Panc1 (cell line): ENCODE results near the gene VPS45. TPM values are rescaled to one million over a fixed set of nuclear protein-coding genes. Genes with fewer than 3 reads are reported as not detected.

Experiments used
- ATAC-seq: fragments of 200-7000 bp; cut with Tn5 transposase; 2 replicates; pipeline ENCODE4 v1.9.1; 2020; ENCODE audit warnings: mild to moderate bottlenecking, moderate library complexity
- BruUV-seq: library from RNA; stranded (reverse); fragments of 400-500 nt; replicated peaks from 2 replicates; lab custom pipeline; 2021; lab: Mats Ljungman, UMichigan
- CTCF ChIA-PET: fragments of 300-600 bp; sonication (Branson Sonifier 250); formaldehyde crosslinking; loops from one replicate; lab custom pipeline; 2022; ENCODE audit warnings: antibody characterized with exemption; lab: Charles Lee
- POLR2A ChIA-PET: fragments of 300-600 bp; sonication (Branson Sonifier 250); formaldehyde crosslinking; loops from one replicate; lab custom pipeline; 2022; ENCODE audit warnings: antibody characterized with exemption; lab: Charles Lee
- DNase-seq: peaks from one replicate; pipeline ENCODE4 v3.0.0-alpha.2; 2010; ENCODE audit warnings: low read depth, low spot score
- H3K27ac ChIP-seq: 2 replicates; pipeline ENCODE4 v1.5.1; 2011; ENCODE audit warnings: mild to moderate bottlenecking, low read length, inconsistent platforms
- H3K27me3 ChIP-seq: fragments of 200-500 bp; sonication (Bioruptor generic); 2 replicates; pipeline ENCODE4 v1.6.0; 2014; ENCODE audit warnings: low read length, inconsistent platforms; ENCODE audit not compliant: control insufficient read depth, insufficient read depth
- H3K36me3 ChIP-seq: fragments of 200-500 bp; sonication (Bioruptor generic); 2 replicates; pipeline ENCODE4 v1.5.1; 2014; ENCODE audit warnings: inconsistent platforms, mild to moderate bottlenecking, low read length, moderate library complexity; ENCODE audit not compliant: control insufficient read depth, insufficient read depth
- H3K4me1 ChIP-seq: 2 replicates; pipeline ENCODE4 v1.5.1; 2011; ENCODE audit warnings: inconsistent platforms, mild to moderate bottlenecking, low read length, moderate library complexity; ENCODE audit not compliant: control insufficient read depth, insufficient read depth
- H3K4me3 ChIP-seq, 2 experiments: 2 replicates each; pipeline ENCODE4 v1.5.1; 2011 to 2012; ENCODE audit warnings: low read depth in 2 of 2, low read length in 2 of 2, mild to moderate bottlenecking in 2 of 2, inconsistent platforms in 1 of 2, moderate library complexity in 1 of 2
- H3K9me3 ChIP-seq: fragments of 200-500 bp; sonication (Bioruptor generic); 2 replicates; pipeline ENCODE4 v1.5.1; 2014; ENCODE audit warnings: low read depth, mild to moderate bottlenecking, inconsistent platforms, low read length, moderate library complexity; ENCODE audit not compliant: control insufficient read depth, insufficient read depth
- CTCF ChIP-seq: fragments of 450-650 bp; IDR thresholded peaks from 2 replicates; pipeline ENCODE4 v1.5.1; 2017; ENCODE audit warnings: mild to moderate bottlenecking
- POLR2AphosphoS5 ChIP-seq: IDR thresholded peaks from 2 replicates; pipeline ENCODE4 v1.6.1; 2012; ENCODE audit warnings: mild to moderate bottlenecking, low read depth, low read length, moderate library complexity
- REST ChIP-seq, 2 experiments: IDR thresholded peaks; 2 replicates each; pipeline ENCODE4 v1.6.1; 2011 to 2012; ENCODE audit warnings: low read depth in 2 of 2, control low read depth in 1 of 2, low read length in 1 of 2, mild to moderate bottlenecking in 1 of 2, moderate library complexity in 1 of 2; ENCODE audit not compliant: insufficient read depth in 1 of 2
- SIN3A ChIP-seq: IDR thresholded peaks from 2 replicates; pipeline ENCODE4 v1.6.1; 2012; ENCODE audit warnings: low read depth, mild to moderate bottlenecking, low read length, moderate library complexity, borderline replicate concordance; ENCODE audit not compliant: insufficient read depth
- TCF7L2 ChIP-seq: IDR thresholded peaks from 2 replicates; pipeline ENCODE4 v1.6.1; 2011; ENCODE audit warnings: mild to moderate bottlenecking, low read depth, low read length, inconsistent platforms
- in situ Hi-C: cut with HindIII; loops from 2 replicates; pipeline ENCODE4 v1.10.0; 2016; ENCODE audit warnings: low sequenced_read_pairs, low pct_unique_long_range_greater_than_20kb
- intact Hi-C: fragments of 100-400 bp; cut with micrococcal nuclease; formaldehyde crosslinking; loops from one replicate; pipeline ENCODE4 v1.10.0; 2022; ENCODE audit not compliant: unreplicated experiment
- total RNA-seq: library from RNA; stranded (reverse); gene quantifications from one replicate; pipeline ENCODE4 v1.2.1, GENCODE V29; 2021; ENCODE audit not compliant: unreplicated experiment

Gene VPS45
- total RNA-seq, 1 experiment from 2014 or later: 24.9 TPM

- intact Hi-C loops (loop anchor here (5.0 kb wide), 1 partner anchor 204 kb away; no protein-coding TSS in a partner anchor), in situ Hi-C loops (no loop called here)
- H3K9me3 ChIP-seq: no peaks in the 10 kb centered on the region
- DNase-seq (peak; percentile 36), ATAC-seq (peak; percentile 42; the same call in 1 of the 2 replicates)
- H3K4me1 ChIP-seq: no peaks in the 10 kb centered on the region
- no TSS peak for BruUV-seq
- H3K36me3 ChIP-seq: no peaks in the 10 kb centered on the region
- TF ChIP-seq CTCF (peak; percentile 78), SIN3A (no peak), REST (IDR thresholded peaks at IDR 0.05; ENCODE audit: insufficient read depth in 1 of 2, low read depth in 2 of 2, low read length in 1 of 2) (no peak), POLR2AphosphoS5 (no peak), TCF7L2 (no peak)
- POLR2A ChIA-PET: no interaction called here
- H3K27ac ChIP-seq: no peak overlapping the region
- CTCF ChIA-PET: interaction anchor here (0.5 to 1.7 kb wide), 2 partner anchors 31 to 93 kb away, joined by 3 to 4 read pairs; no protein-coding TSS in a partner anchor
- no peak overlapping the region for H3K4me3 ChIP-seq
- H3K27me3 ChIP-seq: no peaks in the 10 kb centered on the region
Observed at GRCh38 chr1:150165622-150166612, 98.3 kb downstream of the VPS45 start.

- peak; percentile 39 for DNase-seq
- no peaks in the 10 kb centered on the region for H3K9me3 ChIP-seq
- TF ChIP-seq POLR2AphosphoS5: no peak; the same call in 1 of the 2 replicates
- peak; percentile 92 for TF ChIP-seq CTCF
- in situ Hi-C loops (no loop called here), intact Hi-C loops (loop anchor here (1.0 to 5.0 kb wide), 2 partner anchors 96 to 207 kb away; no protein-coding TSS in a partner anchor)
- H3K4me1 ChIP-seq: no peaks in the 10 kb centered on the region
- no peaks in the 10 kb centered on the region for H3K27me3 ChIP-seq
- POLR2A ChIA-PET: interaction anchor here (0.6 to 1.0 kb wide), 2 partner anchors 283 to 364 kb away, joined by 3 read pairs; a partner anchor contains a TSS
- H3K4me3 ChIP-seq: no peak overlapping the region
- CTCF ChIA-PET: interaction anchor here (0.6 to 1.2 kb wide), 3 partner anchors 18 to 227 kb away, joined by 3 to 9 read pairs (median 3); no protein-coding TSS in a partner anchor
- BruUV-seq: no TSS peak
- peak; percentile 81 for ATAC-seq
- no peaks in the 10 kb centered on the region for H3K36me3 ChIP-seq
- H3K27ac ChIP-seq: no peak overlapping the region
Observed at GRCh38 chr1:150168960-150169601, 101.5 kb downstream of the VPS45 start.
